B cell (primary cell): ENCODE results near the gene COG6.

Source experiments
- EZH2 ChIP-seq: IDR thresholded peaks from 2 replicates; pipeline ENCODE4 v1.6.1; 2012; ENCODE audit warnings: borderline replicate concordance, low read depth, mild to moderate bottlenecking, moderate library complexity, low read length; ENCODE audit not compliant: insufficient read depth, poor library complexity, severe bottlenecking
- TF ChIP-seq, protein P1 (sequence below): fragments of 200-600 bp; IDR thresholded peaks from one replicate; pipeline ENCODE4 v1.8.0; 2022; ENCODE audit warnings: antibody characterized with exemption, mild to moderate bottlenecking

DNA sequence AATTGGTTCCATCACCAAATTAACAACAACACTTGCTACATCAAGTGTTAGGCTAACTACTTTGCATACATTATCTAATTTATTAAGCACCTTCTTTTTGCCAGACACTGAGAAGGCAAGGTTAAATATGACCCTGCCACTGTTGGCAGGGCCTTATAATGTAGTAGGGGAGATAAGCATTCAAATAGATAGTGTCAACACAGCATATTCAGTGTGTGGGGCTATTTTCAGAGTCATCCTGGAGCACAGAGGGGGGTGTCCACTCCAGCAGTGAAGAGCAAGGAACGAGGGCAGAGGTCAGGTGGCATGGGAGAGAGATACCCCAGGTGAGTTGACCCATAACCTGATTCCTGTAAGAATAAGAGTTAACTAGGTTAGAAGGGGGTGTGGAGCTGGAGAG, 121.6 kb downstream of the COG6 start:
- TF ChIP-seq, protein P1, sequence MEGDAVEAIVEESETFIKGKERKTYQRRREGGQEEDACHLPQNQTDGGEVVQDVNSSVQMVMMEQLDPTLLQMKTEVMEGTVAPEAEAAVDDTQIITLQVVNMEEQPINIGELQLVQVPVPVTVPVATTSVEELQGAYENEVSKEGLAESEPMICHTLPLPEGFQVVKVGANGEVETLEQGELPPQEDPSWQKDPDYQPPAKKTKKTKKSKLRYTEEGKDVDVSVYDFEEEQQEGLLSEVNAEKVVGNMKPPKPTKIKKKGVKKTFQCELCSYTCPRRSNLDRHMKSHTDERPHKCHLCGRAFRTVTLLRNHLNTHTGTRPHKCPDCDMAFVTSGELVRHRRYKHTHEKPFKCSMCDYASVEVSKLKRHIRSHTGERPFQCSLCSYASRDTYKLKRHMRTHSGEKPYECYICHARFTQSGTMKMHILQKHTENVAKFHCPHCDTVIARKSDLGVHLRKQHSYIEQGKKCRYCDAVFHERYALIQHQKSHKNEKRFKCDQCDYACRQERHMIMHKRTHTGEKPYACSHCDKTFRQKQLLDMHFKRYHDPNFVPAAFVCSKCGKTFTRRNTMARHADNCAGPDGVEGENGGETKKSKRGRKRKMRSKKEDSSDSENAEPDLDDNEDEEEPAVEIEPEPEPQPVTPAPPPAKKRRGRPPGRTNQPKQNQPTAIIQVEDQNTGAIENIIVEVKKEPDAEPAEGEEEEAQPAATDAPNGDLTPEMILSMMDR: no peak
- no peak for TF ChIP-seq EZH2
